ENCODE data around the gene TP73.

DNA sequence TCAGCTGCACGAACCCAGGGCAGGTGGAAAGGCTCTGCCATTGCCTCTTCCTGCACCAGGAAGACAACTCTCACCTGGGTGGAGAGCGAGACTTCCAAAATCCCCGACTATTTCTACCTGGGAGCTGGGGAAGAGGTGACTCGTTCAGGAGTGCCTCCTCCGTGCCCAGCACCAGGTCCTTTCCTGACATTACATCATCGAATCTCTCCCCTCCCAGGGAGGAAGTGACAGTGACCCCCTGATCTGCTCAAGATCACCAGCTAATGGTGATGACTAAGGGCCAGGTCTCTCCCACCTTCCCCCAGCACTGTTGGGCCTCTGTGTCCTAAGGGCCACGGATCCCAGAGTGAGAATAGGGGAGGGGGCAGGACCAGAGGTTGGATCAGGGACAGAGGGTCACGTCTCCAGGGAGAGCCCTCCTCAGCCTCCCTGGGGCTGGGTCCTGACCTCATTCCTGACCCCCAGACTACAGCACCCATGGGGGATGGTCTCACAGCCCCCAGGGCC, 47.8 kb upstream of the TP73 start:
- TF ChIP-seq, protein P1, sequence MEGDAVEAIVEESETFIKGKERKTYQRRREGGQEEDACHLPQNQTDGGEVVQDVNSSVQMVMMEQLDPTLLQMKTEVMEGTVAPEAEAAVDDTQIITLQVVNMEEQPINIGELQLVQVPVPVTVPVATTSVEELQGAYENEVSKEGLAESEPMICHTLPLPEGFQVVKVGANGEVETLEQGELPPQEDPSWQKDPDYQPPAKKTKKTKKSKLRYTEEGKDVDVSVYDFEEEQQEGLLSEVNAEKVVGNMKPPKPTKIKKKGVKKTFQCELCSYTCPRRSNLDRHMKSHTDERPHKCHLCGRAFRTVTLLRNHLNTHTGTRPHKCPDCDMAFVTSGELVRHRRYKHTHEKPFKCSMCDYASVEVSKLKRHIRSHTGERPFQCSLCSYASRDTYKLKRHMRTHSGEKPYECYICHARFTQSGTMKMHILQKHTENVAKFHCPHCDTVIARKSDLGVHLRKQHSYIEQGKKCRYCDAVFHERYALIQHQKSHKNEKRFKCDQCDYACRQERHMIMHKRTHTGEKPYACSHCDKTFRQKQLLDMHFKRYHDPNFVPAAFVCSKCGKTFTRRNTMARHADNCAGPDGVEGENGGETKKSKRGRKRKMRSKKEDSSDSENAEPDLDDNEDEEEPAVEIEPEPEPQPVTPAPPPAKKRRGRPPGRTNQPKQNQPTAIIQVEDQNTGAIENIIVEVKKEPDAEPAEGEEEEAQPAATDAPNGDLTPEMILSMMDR (IDR thresholded peaks at IDR 0.05), result no peak
- TF ChIP-seq POLR2A (IDR thresholded peaks at IDR 0.05), result no peak
